ENCODE data around the gene SLC5A6.

Gene SLC5A6

DNA sequence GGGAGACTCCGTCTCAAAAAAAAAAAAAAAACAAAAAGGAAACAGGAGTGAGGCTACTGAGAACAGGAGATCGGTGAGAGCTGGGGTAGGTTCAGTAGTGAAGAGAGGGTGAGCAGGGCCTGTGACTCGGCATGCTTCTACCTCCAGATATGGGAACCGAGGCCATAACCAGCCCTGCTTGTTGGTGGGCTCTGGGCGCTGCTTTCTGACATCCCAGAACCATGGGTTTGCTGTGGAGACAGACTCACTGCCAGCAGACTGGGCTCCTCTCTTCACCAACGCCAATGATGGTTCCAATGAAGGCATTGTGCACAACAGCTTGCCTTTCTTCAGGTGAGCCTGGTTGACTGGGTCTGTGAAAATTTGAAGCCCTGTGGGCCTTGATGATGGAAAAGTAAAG is 11.3 kb upstream of the SLC5A6 start:
- DNase-seq (ENCODE audit: insufficient read length, low spot score) = no peak
- TF ChIP-seq, protein P1, sequence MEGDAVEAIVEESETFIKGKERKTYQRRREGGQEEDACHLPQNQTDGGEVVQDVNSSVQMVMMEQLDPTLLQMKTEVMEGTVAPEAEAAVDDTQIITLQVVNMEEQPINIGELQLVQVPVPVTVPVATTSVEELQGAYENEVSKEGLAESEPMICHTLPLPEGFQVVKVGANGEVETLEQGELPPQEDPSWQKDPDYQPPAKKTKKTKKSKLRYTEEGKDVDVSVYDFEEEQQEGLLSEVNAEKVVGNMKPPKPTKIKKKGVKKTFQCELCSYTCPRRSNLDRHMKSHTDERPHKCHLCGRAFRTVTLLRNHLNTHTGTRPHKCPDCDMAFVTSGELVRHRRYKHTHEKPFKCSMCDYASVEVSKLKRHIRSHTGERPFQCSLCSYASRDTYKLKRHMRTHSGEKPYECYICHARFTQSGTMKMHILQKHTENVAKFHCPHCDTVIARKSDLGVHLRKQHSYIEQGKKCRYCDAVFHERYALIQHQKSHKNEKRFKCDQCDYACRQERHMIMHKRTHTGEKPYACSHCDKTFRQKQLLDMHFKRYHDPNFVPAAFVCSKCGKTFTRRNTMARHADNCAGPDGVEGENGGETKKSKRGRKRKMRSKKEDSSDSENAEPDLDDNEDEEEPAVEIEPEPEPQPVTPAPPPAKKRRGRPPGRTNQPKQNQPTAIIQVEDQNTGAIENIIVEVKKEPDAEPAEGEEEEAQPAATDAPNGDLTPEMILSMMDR (IDR thresholded peaks at IDR 0.05; ENCODE audit: insufficient read depth, missing control alignments) = no peak
- no peak for FAIRE-seq

DNA sequence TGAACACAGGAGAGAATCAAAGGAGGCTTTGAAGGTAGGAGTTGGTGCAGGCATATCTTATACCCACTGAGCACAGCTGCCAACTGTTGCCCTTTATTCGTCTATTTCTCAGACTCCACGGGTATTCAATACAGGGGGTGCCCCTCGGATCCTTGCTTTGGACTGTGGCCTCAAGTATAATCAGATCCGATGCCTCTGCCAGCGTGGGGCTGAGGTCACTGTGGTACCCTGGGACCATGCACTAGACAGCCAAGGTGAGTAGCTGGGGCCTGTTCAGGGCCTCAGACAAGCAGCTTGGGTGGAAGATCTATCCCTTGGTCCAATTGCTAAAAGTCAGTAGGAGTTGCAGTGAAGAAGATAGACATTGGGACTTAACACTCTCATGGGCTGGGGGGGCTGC is 10.3 kb upstream of the SLC5A6 start:
- DNase-seq (ENCODE audit: insufficient read length, low spot score) (no peak), FAIRE-seq (no peak)
- TF ChIP-seq, protein P1 (IDR thresholded peaks at IDR 0.05; ENCODE audit: insufficient read depth, missing control alignments) = no peak

DNA sequence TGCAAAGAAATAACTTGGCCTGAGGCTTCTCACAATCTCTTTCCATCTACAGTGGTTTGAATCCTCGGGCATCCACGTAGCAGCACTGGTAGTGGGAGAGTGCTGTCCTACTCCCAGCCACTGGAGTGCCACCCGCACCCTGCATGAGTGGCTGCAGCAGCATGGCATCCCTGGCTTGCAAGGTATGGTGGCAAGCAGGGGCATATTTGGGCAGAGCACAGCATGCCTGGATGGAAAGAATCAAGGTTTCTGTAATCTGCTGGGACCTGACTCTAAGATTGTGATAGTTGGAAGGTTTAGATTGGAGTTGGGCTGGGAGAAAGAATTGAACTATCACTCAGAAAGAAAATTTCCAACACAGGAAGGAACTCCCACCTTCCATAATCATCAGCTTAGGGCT is 9.1 kb upstream of the SLC5A6 start:
- FAIRE-seq (no peak), DNase-seq (ENCODE audit: insufficient read length, low spot score) (no peak)
- TF ChIP-seq, protein P1 (IDR thresholded peaks at IDR 0.05; ENCODE audit: insufficient read depth, missing control alignments) = no peak

DNA sequence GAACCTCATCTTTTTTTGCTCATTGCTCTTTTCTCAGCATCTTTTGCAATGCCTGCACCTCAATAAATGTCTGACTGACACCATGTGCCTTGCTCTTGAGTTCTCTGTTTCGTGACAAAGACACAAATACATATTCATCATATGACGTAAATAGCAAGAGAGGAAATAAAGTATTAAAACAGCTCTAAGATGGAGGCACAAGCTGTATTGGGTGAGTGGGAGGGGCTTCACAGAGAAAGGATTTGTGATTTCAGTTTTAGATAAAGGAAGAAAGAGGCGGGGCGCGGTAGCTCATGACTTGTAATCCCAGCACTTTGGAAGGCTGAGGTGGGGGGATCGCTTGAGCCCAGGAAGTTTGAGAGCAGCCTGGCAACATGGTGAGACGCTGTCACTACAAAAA is 8.0 kb upstream of the SLC5A6 start:
- FAIRE-seq (no peak), DNase-seq (ENCODE audit: insufficient read length, low spot score) (no peak)
- TF ChIP-seq, protein P1 (IDR thresholded peaks at IDR 0.05; ENCODE audit: insufficient read depth, missing control alignments) = no peak

DNA sequence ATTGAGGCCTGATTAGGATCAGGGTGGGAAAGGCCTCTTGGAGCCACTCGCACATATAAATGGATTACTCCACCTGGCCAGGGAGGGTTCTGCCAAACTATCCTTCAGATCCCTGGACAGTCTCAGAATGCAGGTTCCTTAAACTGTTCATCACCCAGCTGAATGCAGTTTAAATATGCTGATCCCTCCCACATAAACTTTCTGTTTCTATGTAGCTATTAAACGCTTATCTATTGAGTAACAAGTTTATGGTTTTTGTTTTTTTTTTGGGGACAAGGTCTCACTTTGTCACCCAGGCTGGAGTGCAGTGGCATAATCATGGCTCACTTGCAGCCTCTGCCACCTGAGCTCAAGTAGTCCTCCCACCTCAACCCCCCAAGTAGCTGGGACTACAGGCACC is 7.0 kb upstream of the SLC5A6 start:
- DNase-seq (ENCODE audit: insufficient read length, low spot score) (no peak), FAIRE-seq (no peak)
- TF ChIP-seq, protein P1 (IDR thresholded peaks at IDR 0.05; ENCODE audit: insufficient read depth, missing control alignments) = no peak

DNA sequence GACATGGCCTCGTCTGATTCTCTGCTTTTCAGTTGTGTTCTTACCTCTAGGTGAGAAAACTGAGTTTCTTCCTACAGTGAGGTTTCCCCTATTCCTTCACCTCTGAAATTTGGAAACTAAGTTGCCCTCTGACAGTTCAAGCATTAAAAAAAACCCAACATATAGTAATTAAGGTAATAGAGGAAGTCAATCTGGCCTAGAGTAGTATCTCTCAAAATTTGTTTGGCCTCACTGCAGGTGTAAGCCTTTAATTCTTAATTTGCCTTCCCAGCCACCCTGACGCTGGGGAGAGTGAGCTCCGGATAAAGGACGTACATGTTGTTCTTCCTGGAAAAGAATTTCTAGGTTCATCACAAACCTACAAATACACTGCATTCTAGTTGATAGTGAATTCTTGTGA is 6.5 kb upstream of the SLC5A6 start:
- FAIRE-seq = no peak
- DNase-seq (ENCODE audit: insufficient read length, low spot score) = no peak
- TF ChIP-seq, protein P1 (IDR thresholded peaks at IDR 0.05; ENCODE audit: insufficient read depth, missing control alignments) = no peak

DNA sequence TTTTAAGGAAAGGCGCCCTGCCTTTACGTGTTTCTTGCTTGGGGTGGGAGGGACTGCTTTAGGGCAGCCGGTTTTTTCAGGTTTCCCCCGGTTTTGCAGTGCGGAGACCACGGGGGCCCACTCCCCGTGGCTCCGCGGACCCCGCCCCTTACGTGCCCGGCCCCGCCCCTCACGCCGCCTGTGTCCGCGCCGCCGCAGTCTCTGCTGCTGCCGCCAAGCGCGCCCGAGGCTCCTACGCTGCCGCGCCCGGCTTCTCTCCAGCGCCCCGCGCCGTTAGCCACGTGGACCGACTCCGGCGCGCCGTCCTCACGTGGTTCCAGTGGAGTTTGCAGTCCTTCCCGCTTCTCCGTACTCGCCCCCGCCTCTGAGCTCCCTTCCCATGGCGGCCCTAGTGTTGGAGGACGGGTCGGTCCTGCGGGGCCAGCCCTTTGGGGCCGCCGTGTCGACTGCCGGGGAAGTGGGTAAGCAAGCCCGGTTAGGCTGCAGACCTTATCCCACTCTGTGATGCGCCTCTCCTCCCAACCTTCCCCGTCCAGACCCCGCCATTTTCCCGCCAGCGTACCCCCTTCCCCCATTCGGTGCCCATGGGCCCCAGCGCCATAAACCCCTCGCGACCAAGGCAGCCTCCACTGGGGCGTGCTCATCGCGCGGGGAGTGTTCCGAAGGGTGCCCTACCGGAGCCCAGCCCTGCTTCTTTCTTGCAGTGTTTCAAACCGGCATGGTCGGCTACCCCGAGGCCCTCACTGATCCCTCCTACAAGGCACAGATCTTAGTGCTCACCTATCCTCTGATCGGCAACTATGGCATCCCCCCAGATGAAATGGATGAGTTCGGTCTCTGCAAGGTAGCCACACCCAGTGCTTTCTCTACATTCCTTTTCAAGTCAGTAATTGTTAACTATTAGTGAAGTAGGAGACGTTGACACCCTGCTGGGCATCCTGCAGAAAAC is 5.4 kb upstream of the SLC5A6 start, which contains the start of gene CAD:
TSS of gene CAD (plus strand) at position 197 of the 949 bp plus-strand sequence. CDS start at position 380, 183 bp downstream.
- DNase-seq (ENCODE audit: insufficient read length, low spot score) (peak; percentile 74), FAIRE-seq (no peak)

More for the DNA sequence above, 5.4 kb upstream of the SLC5A6 start, which contains the start of gene CAD:
- TF ChIP-seq, protein P1 (IDR thresholded peaks at IDR 0.05; ENCODE audit: insufficient read depth, missing control alignments) = peak; percentile 24
